PC-9 (cell line): ENCODE results near the gene TOMM20. TPM values are rescaled to one million over a fixed set of nuclear protein-coding genes. Genes with fewer than 3 reads are reported as not detected.

Source experiments
- BruUV-seq: library from RNA; stranded (reverse); fragments of 400-500 nt; replicated peaks from 2 replicates; lab custom pipeline; 2021; lab: Mats Ljungman, UMichigan
- CTCF ChIA-PET: fragments of 300-600 bp; sonication (Branson Sonifier 250); formaldehyde crosslinking; loops from one replicate; lab custom pipeline; 2022; ENCODE audit warnings: antibody characterized with exemption; lab: Charles Lee
- POLR2A ChIA-PET: fragments of 300-600 bp; sonication (Branson Sonifier 250); formaldehyde crosslinking; loops from one replicate; lab custom pipeline; 2022; ENCODE audit warnings: antibody characterized with exemption; ENCODE audit not compliant: unreplicated experiment; lab: Charles Lee
- DNase-seq, 2 experiments: peaks; one replicate each; pipeline versions ENCODE4 v3.0.0 to v3.0.0-alpha.2; 2015 to 2022; ENCODE audit warnings: mixed read lengths in 1 of 2
- H2AFZ ChIP-seq: fragments of 200-600 bp; sonication (generic); 2 replicates; pipeline ENCODE4 v1.8.1; 2017; ENCODE audit warnings: antibody characterized with exemption
- H3F3A ChIP-seq: fragments of 200-600 bp; sonication (generic); 2 replicates; pipeline ENCODE4 v1.8.1; 2017; ENCODE audit warnings: antibody characterized with exemption, mild to moderate bottlenecking, low read depth; ENCODE audit not compliant: insufficient read depth
- H3K27ac ChIP-seq: fragments of 200-600 bp; sonication (generic); 2 replicates; pipeline ENCODE4 v1.6.1; 2016; ENCODE audit warnings: mixed run types
- H3K27me3 ChIP-seq: fragments of 200-600 bp; sonication (generic); 2 replicates; pipeline ENCODE4 v1.6.1; 2016; ENCODE audit warnings: low read depth, mixed run types; ENCODE audit not compliant: insufficient read depth
- H3K36me3 ChIP-seq: fragments of 200-600 bp; sonication (generic); 2 replicates; pipeline ENCODE4 v1.6.1; 2016; ENCODE audit warnings: low read depth, mixed run types
- H3K4me1 ChIP-seq: fragments of 200-600 bp; sonication (generic); replicated peaks from 2 replicates; pipeline ENCODE4 v1.6.1; 2016; ENCODE audit warnings: mixed run types; ENCODE audit not compliant: insufficient read depth
- H3K4me2 ChIP-seq: fragments of 200-600 bp; sonication (generic); 2 replicates; pipeline ENCODE4 v1.6.1; 2017; ENCODE audit warnings: mixed run types
- H3K4me3 ChIP-seq: fragments of 200-600 bp; sonication (generic); 2 replicates; pipeline ENCODE4 v1.6.1; 2016; ENCODE audit warnings: mixed run types
- H3K79me2 ChIP-seq: fragments of 200-600 bp; sonication (generic); 2 replicates; pipeline ENCODE4 v1.6.1; 2017; ENCODE audit warnings: low read depth, mixed run types
- H3K9me2 ChIP-seq: fragments of 200-600 bp; sonication (generic); 2 replicates; pipeline ENCODE4 v1.8.1; 2017; ENCODE audit warnings: mild to moderate bottlenecking; ENCODE audit not compliant: insufficient read depth
- H3K9me3 ChIP-seq: fragments of 200-600 bp; sonication (generic); 2 replicates; pipeline ENCODE4 v1.8.1; 2016; ENCODE audit warnings: low read depth; ENCODE audit not compliant: insufficient read depth
- H4K20me1 ChIP-seq: fragments of 200-600 bp; sonication (generic); 2 replicates; pipeline ENCODE4 v1.8.1; 2017; ENCODE audit not compliant: insufficient read depth
- EZH2 ChIP-seq: fragments of 200-600 bp; sonication (generic); IDR thresholded peaks from 2 replicates; pipeline ENCODE4 v1.8.0; 2017; ENCODE audit warnings: antibody characterized with exemption, low read depth
- intact Hi-C: fragments of 100-400 bp; cut with micrococcal nuclease; formaldehyde crosslinking; loops from one replicate; pipeline ENCODE4 v1.10.0; 2022; ENCODE audit not compliant: unreplicated experiment
- total RNA-seq: library from RNA; stranded (reverse); gene quantifications from 2 replicates; pipeline ENCODE4 v1.2.3, GENCODE V29; 2021
- TF ChIP-seq, protein P1 (sequence below): fragments of 200-600 bp; sonication (generic); conservative IDR thresholded peaks from 2 replicates; pipeline ENCODE4 v1.6.1; 2017; ENCODE audit warnings: mixed run types, antibody characterized with exemption, mild to moderate bottlenecking, moderate library complexity

Gene TOMM20
- total RNA-seq, 1 experiment from 2014 or later: 165 TPM

DNA sequence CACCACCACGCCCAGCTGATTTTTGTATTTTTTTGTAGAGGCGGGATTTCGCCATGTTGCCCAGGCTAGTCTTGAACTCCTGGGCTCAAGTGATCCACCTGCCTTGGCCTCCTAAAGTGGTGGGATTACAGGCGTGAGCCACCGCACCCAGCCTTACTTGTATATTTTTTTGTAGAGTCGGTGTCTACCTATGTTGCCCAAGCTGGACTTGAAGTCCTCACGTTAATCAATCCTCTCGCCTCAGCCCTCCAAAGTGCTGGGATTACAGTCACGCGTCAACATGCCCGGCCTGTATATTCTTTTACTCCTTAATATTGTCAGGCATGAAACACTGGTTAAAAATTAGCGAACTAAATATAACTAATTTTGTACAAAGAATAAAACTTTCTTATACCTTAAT is 5.5 kb upstream of the TOMM20 start:
- H3K27me3 ChIP-seq: no peaks in the 10 kb centered on the region
- BruUV-seq: no TSS peak
- POLR2A ChIA-PET: no interaction called here
- H3F3A ChIP-seq: peaks cover 32% of the 10 kb centered on the region
- CTCF ChIA-PET: no interaction called here
- no peak overlapping the region for H3K4me3 ChIP-seq
- peaks cover 44% of the 10 kb centered on the region for H3K36me3 ChIP-seq
- H3K9me2 ChIP-seq: no peaks in the 10 kb centered on the region
- intact Hi-C loops: no loop called here
- H4K20me1 ChIP-seq: no peaks in the 10 kb centered on the region
- H3K27ac ChIP-seq: no peak overlapping the region
- H3K4me2 ChIP-seq: no peak overlapping the region
- no peak overlapping the region for H2AFZ ChIP-seq
- H3K4me1 ChIP-seq: peaks cover 10% of the 10 kb centered on the region
- TF ChIP-seq, protein P1, sequence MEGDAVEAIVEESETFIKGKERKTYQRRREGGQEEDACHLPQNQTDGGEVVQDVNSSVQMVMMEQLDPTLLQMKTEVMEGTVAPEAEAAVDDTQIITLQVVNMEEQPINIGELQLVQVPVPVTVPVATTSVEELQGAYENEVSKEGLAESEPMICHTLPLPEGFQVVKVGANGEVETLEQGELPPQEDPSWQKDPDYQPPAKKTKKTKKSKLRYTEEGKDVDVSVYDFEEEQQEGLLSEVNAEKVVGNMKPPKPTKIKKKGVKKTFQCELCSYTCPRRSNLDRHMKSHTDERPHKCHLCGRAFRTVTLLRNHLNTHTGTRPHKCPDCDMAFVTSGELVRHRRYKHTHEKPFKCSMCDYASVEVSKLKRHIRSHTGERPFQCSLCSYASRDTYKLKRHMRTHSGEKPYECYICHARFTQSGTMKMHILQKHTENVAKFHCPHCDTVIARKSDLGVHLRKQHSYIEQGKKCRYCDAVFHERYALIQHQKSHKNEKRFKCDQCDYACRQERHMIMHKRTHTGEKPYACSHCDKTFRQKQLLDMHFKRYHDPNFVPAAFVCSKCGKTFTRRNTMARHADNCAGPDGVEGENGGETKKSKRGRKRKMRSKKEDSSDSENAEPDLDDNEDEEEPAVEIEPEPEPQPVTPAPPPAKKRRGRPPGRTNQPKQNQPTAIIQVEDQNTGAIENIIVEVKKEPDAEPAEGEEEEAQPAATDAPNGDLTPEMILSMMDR: no peak
- TF ChIP-seq EZH2: no peak
- H3K9me3 ChIP-seq: no peaks in the 10 kb centered on the region
- H3K79me2 ChIP-seq: no peaks in the 10 kb centered on the region
- no peak for DNase-seq

DNA sequence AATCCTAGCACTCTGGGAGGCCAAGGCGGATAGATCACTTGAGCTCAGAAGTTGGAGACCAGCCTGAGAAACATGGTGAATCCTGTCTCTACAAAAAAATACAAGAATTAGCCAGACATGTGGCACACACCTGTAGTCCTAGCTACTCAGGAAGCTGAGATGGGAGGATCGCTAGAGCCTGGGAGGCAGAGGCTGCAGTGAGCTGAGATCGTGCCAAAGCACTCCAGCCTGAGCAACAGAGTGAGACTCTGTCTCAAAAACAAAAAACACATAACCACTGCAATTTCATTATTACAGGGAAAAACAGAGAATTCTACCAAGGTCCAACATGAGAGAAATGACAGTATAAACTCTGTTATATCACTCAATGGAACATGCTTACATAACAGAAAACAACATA is 4.4 kb upstream of the TOMM20 start:
- intact Hi-C loops: no loop called here
- no peaks in the 10 kb centered on the region for H3K27me3 ChIP-seq
- TF ChIP-seq, protein P1: no peak
- no peak for TF ChIP-seq EZH2
- H3K36me3 ChIP-seq: peaks cover 36% of the 10 kb centered on the region
- H2AFZ ChIP-seq: no peak overlapping the region
- no peak overlapping the region for H3K4me2 ChIP-seq
- no peak for DNase-seq
- peaks cover 34% of the 10 kb centered on the region for H3F3A ChIP-seq
- H3K9me3 ChIP-seq: no peaks in the 10 kb centered on the region
- peaks cover 6% of the 10 kb centered on the region for H3K79me2 ChIP-seq
- no peak overlapping the region for H3K4me3 ChIP-seq
- H3K27ac ChIP-seq: no peak overlapping the region
- H3K9me2 ChIP-seq: no peaks in the 10 kb centered on the region
- POLR2A ChIA-PET: no interaction called here
- no peaks in the 10 kb centered on the region; the same call in 1 of the 2 replicates for H4K20me1 ChIP-seq
- BruUV-seq: no TSS peak
- CTCF ChIA-PET: interaction anchor here (0.7 kb wide), 1 partner anchor 1918 kb away, joined by 3 read pairs; no protein-coding TSS in a partner anchor
- H3K4me1 ChIP-seq: peaks cover 13% of the 10 kb centered on the region

DNA sequence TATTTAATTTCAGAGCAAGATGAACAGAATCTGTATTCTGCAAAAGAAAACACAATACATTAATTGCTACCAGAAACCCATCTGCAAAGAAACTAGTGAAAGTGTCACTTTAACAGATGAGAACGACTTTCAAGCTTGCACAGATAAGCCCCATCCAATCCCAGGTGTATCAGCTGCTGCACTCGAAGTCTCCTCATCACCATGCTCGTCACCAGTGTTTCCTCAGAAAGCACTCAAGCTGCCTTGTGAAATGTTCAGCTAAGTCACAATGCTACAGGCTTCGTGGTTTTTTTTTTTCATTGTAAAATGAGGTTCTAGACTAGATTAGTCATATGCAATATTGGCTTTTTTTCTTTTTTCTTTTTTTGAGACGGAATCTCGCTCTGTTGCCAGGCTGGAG is 3.3 kb upstream of the TOMM20 start:
- TF ChIP-seq, protein P1: no peak
- TF ChIP-seq EZH2: no peak
- ChIA-PET CTCF (interaction anchor here (0.6 kb wide), 1 partner anchor 592 kb away, joined by 3 read pairs; no protein-coding TSS in a partner anchor), POLR2A (no interaction called here)
- Histone ChIP-seq H3K27ac (no peak overlapping the region), H4K20me1 (peaks cover 9% of the 10 kb centered on the region), H3K9me3 (no peaks in the 10 kb centered on the region), H3K4me1 (peaks cover 14% of the 10 kb centered on the region), H3K9me2 (no peaks in the 10 kb centered on the region), H3F3A (peaks cover 35% of the 10 kb centered on the region), H3K36me3 (peaks cover 25% of the 10 kb centered on the region), H3K27me3 (no peaks in the 10 kb centered on the region), H3K4me3 (no peak overlapping the region), H3K79me2 (peaks cover 17% of the 10 kb centered on the region), H3K4me2 (no peak overlapping the region), H2AFZ (no peak overlapping the region)
- BruUV-seq: no TSS peak
- DNase-seq: no peak
- intact Hi-C loops: no loop called here
